Osteoblast (primary cell): ENCODE data around the gene FANCI. TPM values are rescaled to one million over a fixed set of nuclear protein-coding genes. Genes with fewer than 3 reads are reported as not detected.
"Not testable (repeated sequence)": the region's sequence is repeated elsewhere in the genome, so short reads cannot be mapped to it uniquely, and the experiment has no call there.

Experiments
- DNase-seq: peaks from one replicate; pipeline ENCODE4 v3.0.0; 2011; ENCODE audit warnings: low spot score, mixed read lengths; ENCODE audit not compliant: insufficient read length; ENCODE audit errors: missing footprints
- H2AFZ ChIP-seq: 2 replicates; pipeline ENCODE4 v1.6.0; 2011; ENCODE audit warnings: mild to moderate bottlenecking, low read length
- H3K27ac ChIP-seq: 2 replicates; pipeline ENCODE4 v1.5.1; 2011; ENCODE audit warnings: mild to moderate bottlenecking, low read depth, low read length, moderate library complexity
- H3K27me3 ChIP-seq: 2 replicates; pipeline ENCODE4 v1.6.0; 2012; ENCODE audit warnings: mild to moderate bottlenecking, control low read depth, inconsistent platforms, low read length, moderate library complexity; ENCODE audit not compliant: insufficient read depth
- H3K36me3 ChIP-seq: 2 replicates; pipeline ENCODE4 v1.5.1; 2011; ENCODE audit warnings: mild to moderate bottlenecking, low read length, control low read depth, moderate library complexity; ENCODE audit not compliant: insufficient read depth
- H3K4me1 ChIP-seq: 2 replicates; pipeline ENCODE4 v1.5.1; 2011; ENCODE audit warnings: mild to moderate bottlenecking, low read length, control low read depth, moderate library complexity; ENCODE audit not compliant: insufficient read depth
- H3K4me2 ChIP-seq: 2 replicates; pipeline ENCODE4 v1.6.0; 2011; ENCODE audit warnings: mild to moderate bottlenecking, low read length; ENCODE audit not compliant: insufficient read depth
- H3K4me3 ChIP-seq: fragments of 200-600 bp; sonication (generic); 3 replicates; pipeline ENCODE4 v1.5.1; 2012; ENCODE audit warnings: mild to moderate bottlenecking, low read length, inconsistent platforms; ENCODE audit not compliant: insufficient read depth
- H3K79me2 ChIP-seq: 2 replicates; pipeline ENCODE4 v1.6.0; 2012; ENCODE audit warnings: mild to moderate bottlenecking, low read length, control low read depth, inconsistent platforms; ENCODE audit not compliant: insufficient read depth
- H3K9me3 ChIP-seq: 2 replicates; pipeline ENCODE4 v1.5.1; 2011; ENCODE audit warnings: low read depth, low read length, control low read depth
- H4K20me1 ChIP-seq: 2 replicates; pipeline ENCODE4 v1.6.0; 2012; ENCODE audit warnings: mild to moderate bottlenecking, low read length, control low read depth; ENCODE audit not compliant: insufficient read depth
- total RNA-seq: library from RNA; depleted of rRNA; stranded (reverse); fragments of >200 nt; gene quantifications from 2 replicates; pipeline ENCODE4 v1.2.3, GENCODE V29; 2012
- TF ChIP-seq, protein P1 (sequence below): IDR thresholded peaks from 2 replicates; pipeline ENCODE4 v1.5.1; 2011; ENCODE audit warnings: mild to moderate bottlenecking, low read depth, low read length, moderate library complexity; ENCODE audit errors: extremely low read depth

The FANCI gene
- total RNA-seq, 1 donor: 59.4 TPM

GRCh38 chr15:89243046-89243690 is 611 bp upstream of the FANCI start:
- DNase-seq: no peak
- peak overlapping the region; percentile 84 for H3K4me2 ChIP-seq
- H3K4me3 ChIP-seq: peak overlapping the region; percentile 90
- peaks cover 15% of the 10 kb centered on the region for H3K4me1 ChIP-seq
- peaks cover 6% of the 10 kb centered on the region for H3K27me3 ChIP-seq
- H2AFZ ChIP-seq: peak overlapping the region; percentile 98
- H4K20me1 ChIP-seq: no peaks in the 10 kb centered on the region
- H3K36me3 ChIP-seq: peaks cover 4% of the 10 kb centered on the region
- peaks cover 22% of the 10 kb centered on the region for H3K79me2 ChIP-seq
- TF ChIP-seq, protein P1, sequence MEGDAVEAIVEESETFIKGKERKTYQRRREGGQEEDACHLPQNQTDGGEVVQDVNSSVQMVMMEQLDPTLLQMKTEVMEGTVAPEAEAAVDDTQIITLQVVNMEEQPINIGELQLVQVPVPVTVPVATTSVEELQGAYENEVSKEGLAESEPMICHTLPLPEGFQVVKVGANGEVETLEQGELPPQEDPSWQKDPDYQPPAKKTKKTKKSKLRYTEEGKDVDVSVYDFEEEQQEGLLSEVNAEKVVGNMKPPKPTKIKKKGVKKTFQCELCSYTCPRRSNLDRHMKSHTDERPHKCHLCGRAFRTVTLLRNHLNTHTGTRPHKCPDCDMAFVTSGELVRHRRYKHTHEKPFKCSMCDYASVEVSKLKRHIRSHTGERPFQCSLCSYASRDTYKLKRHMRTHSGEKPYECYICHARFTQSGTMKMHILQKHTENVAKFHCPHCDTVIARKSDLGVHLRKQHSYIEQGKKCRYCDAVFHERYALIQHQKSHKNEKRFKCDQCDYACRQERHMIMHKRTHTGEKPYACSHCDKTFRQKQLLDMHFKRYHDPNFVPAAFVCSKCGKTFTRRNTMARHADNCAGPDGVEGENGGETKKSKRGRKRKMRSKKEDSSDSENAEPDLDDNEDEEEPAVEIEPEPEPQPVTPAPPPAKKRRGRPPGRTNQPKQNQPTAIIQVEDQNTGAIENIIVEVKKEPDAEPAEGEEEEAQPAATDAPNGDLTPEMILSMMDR: no peak
- H3K9me3 ChIP-seq: no peaks in the 10 kb centered on the region
- H3K27ac ChIP-seq: peak overlapping the region; percentile 19

DNA sequence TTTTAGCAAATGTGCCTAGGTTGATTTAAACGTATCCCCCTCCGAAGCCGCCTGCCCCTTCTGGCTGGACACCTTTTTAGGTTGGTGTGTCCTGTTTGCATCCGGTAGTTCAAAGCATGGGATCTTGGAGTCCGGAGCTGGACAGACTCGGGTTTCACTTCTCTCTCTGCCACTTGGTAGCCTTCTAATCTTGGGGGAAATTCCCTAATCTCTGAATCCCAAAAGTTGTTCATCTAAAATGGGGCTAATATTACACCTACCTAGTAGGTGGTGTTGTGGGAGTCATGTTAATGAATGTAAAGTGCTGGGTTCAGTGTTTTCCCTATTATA is 760 bp downstream of the FANCI start:
- Histone ChIP-seq H3K36me3 (peaks cover 4% of the 10 kb centered on the region), H3K27me3 (no peaks in the 10 kb centered on the region), H3K4me2 (peak overlapping the region; percentile 84), H3K79me2 (peaks cover 22% of the 10 kb centered on the region), H2AFZ (peak overlapping the region; percentile 98), H3K4me3 (peak overlapping the region; percentile 90), H3K4me1 (peaks cover 15% of the 10 kb centered on the region), H4K20me1 (no peaks in the 10 kb centered on the region), H3K27ac (peak overlapping the region; percentile 19), H3K9me3 (no peaks in the 10 kb centered on the region)
- DNase-seq: peak; percentile 62
- TF ChIP-seq, protein P1: no peak

GRCh38 chr15:89247446-89247845 is 3.7 kb downstream of the FANCI start:
- Histone ChIP-seq H3K27me3 (no peaks in the 10 kb centered on the region), H3K4me1 (peaks cover 15% of the 10 kb centered on the region), H3K4me3 (no peak overlapping the region), H3K4me2 (no peak overlapping the region), H3K36me3 (peaks cover 4% of the 10 kb centered on the region), H4K20me1 (no peaks in the 10 kb centered on the region), H3K79me2 (peaks cover 22% of the 10 kb centered on the region), H3K9me3 (no peaks in the 10 kb centered on the region), H3K27ac (no peak overlapping the region), H2AFZ (no peak overlapping the region)
- no peak for DNase-seq
- TF ChIP-seq, protein P1: no peak

DNA sequence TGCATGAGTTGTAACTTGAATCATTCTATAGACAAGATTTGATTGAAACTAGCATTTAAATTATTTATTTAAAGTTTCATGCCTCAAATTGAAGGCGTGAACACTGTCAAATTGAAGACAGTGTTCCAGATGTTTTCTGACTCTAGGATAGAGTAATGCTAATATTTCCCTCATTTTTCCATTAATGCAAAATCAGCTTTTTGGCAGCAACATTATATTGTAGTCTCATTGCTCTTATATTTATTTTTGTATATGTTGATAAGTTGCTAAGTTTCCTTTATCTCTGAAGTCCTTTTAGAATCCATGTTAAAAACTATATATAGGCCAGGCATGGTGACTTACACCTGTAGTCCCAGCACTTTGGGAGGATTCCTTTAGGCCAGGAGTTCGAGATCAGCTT is 4.8 kb downstream of the FANCI start:
- no peak overlapping the region for H3K4me3 ChIP-seq
- no peak overlapping the region for H3K4me2 ChIP-seq
- H3K27me3 ChIP-seq: no peaks in the 10 kb centered on the region
- no peak overlapping the region for H2AFZ ChIP-seq
- TF ChIP-seq, protein P1: no peak
- no peaks in the 10 kb centered on the region for H4K20me1 ChIP-seq
- no peak overlapping the region for H3K27ac ChIP-seq
- no peak for DNase-seq
- peaks cover 4% of the 10 kb centered on the region for H3K36me3 ChIP-seq
- no peaks in the 10 kb centered on the region for H3K9me3 ChIP-seq
- peaks cover 22% of the 10 kb centered on the region for H3K79me2 ChIP-seq
- H3K4me1 ChIP-seq: peaks cover 8% of the 10 kb centered on the region

DNA sequence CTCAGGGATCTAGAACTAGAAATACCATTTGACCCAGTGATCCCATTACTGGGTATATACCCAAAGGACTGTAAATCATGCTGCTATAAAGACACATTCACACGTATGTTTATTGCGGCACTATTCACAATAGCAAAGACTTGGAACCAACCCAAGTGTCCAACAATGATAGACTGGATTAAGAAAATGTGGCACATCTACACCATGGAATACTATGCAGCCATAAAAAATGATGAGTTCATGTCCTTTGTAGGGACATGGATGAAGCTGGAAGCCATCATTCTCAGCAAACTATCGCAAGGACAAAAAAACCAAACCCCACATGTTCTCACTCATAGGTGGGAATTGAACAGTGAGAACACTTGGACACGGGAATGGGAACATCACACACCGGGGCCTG is 6.4 kb downstream of the FANCI start:
- not testable (repeated sequence) for H3K27me3 ChIP-seq, H3K4me3 ChIP-seq, H3K9me3 ChIP-seq, H4K20me1 ChIP-seq, H3K27ac ChIP-seq, H3K36me3 ChIP-seq, DNase-seq, H3K4me2 ChIP-seq, H2AFZ ChIP-seq, H3K4me1 ChIP-seq
- peaks cover 19% of the 10 kb centered on the region for H3K79me2 ChIP-seq

GRCh38 chr15:89277281-89277680 is 33.5 kb downstream of the FANCI start:
- not testable (repeated sequence) for H3K36me3 ChIP-seq, H3K9me3 ChIP-seq, DNase-seq

More at GRCh38 chr15:89277281-89277680, 33.5 kb downstream of the FANCI start:
- not testable (repeated sequence) for H3K4me2 ChIP-seq, H3K79me2 ChIP-seq, H3K27ac ChIP-seq, H3K4me1 ChIP-seq, H2AFZ ChIP-seq, H3K27me3 ChIP-seq, H3K4me3 ChIP-seq, H4K20me1 ChIP-seq
